Measurements from ENCODE around the gene LRRC34. TPM values are rescaled to one million over a fixed set of nuclear protein-coding genes. Genes with fewer than 3 reads are reported as not detected.
A peak's percentile ranks its signal among the peaks of the same experiment; 100 is the strongest.

LRRC34 gene
- total RNA-seq, 1 experiment from 2014 or later = not detected

DNA sequence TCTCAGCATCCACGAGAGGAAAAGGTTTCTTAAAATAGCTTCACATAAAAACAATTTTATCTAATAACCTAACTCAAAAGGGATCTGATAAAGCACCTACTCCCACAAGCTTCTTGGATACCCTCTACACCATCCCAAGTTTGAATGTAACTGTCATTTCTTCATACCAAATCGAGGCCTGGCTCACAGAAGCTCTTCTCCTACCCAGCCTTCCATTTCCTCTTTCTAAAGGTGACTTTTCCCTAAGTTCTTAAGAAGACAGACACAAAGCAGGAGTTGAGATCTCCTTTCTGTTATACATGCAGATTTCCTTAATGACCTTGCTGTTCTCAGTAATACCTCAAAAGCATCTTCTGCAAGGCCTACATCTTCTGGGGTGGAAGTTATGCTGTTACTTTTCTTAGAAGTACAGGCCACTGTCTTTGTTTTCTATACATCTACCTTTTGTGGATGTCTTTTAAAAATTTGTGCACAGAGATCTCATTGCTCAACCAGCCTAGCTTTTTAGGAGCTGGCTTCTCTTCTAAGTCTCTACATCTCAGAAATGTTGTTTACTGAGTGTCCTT lies 3.4 kb downstream of the LRRC34 start:
- Mint-ChIP-seq H3K4me1 (ENCODE audit: low read depth, unreplicated experiment) (no peaks in the 10 kb centered on the region), H3K36me3 (ENCODE audit: insufficient read depth, unreplicated experiment) (peaks cover 6% of the 10 kb centered on the region), H3K4me3 (ENCODE audit: low read depth, unreplicated experiment) (no peak overlapping the region), H3K27me3 (ENCODE audit: unreplicated experiment) (peaks cover 21% of the 10 kb centered on the region), H3K27ac (ENCODE audit: unreplicated experiment) (no peak overlapping the region), H3K9me3 (ENCODE audit: low read depth, unreplicated experiment) (peaks cover 1% of the 10 kb centered on the region)
- intact Hi-C loops (cut with micrococcal nuclease; ENCODE audit: unreplicated experiment) = no loop called here
- CTCF ChIA-PET = interaction anchor here (0.6 kb wide), 3 partner anchors 643 to 1253 kb away, joined by 3 to 5 read pairs (median 3); no protein-coding TSS in a partner anchor
- TF ChIP-seq, protein P1, sequence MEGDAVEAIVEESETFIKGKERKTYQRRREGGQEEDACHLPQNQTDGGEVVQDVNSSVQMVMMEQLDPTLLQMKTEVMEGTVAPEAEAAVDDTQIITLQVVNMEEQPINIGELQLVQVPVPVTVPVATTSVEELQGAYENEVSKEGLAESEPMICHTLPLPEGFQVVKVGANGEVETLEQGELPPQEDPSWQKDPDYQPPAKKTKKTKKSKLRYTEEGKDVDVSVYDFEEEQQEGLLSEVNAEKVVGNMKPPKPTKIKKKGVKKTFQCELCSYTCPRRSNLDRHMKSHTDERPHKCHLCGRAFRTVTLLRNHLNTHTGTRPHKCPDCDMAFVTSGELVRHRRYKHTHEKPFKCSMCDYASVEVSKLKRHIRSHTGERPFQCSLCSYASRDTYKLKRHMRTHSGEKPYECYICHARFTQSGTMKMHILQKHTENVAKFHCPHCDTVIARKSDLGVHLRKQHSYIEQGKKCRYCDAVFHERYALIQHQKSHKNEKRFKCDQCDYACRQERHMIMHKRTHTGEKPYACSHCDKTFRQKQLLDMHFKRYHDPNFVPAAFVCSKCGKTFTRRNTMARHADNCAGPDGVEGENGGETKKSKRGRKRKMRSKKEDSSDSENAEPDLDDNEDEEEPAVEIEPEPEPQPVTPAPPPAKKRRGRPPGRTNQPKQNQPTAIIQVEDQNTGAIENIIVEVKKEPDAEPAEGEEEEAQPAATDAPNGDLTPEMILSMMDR (IDR thresholded peaks at IDR 0.05; ENCODE audit: unreplicated experiment) = no peak
- no TSS peak for BruUV-seq (replicated peaks)
- no peak for DNase-seq

DNA sequence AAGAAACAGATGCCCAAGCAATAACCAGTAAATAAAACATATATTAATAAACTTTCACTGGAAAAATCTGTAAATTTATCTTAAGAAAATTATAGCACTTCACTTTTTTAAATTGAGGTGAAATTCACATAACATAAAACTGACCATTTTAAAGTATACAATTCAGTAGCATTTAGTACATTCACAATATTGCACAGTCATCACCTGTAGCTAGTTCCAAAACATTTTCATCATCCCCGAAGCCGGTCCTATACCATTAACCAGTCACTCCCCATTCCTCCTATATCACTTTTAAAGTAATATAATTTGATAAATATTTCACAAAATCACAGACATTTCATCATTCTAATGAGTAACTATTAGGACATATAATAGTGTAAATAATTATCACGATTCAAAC lies 8.0 kb downstream of the LRRC34 start:
- H3K27ac Mint-ChIP-seq (ENCODE audit: unreplicated experiment) = no peak overlapping the region

GRCh38 chr3:169792359-169792758 lies 20.3 kb downstream of the LRRC34 start:
- TF ChIP-seq, protein P1 (IDR thresholded peaks at IDR 0.05; ENCODE audit: unreplicated experiment) = no peak
- DNase-seq = no peak
- Mint-ChIP-seq H3K4me3 (ENCODE audit: low read depth, unreplicated experiment) (no peak overlapping the region), H3K27me3 (ENCODE audit: unreplicated experiment) (no peaks in the 10 kb centered on the region), H3K9me3 (ENCODE audit: low read depth, unreplicated experiment) (no peaks in the 10 kb centered on the region), H3K36me3 (ENCODE audit: insufficient read depth, unreplicated experiment) (peaks cover 6% of the 10 kb centered on the region), H3K4me1 (ENCODE audit: low read depth, unreplicated experiment) (no peaks in the 10 kb centered on the region), H3K27ac (ENCODE audit: unreplicated experiment) (no peak overlapping the region)
- CTCF ChIA-PET = no interaction called here
- intact Hi-C loops (cut with micrococcal nuclease; ENCODE audit: unreplicated experiment) = no loop called here
- no TSS peak for BruUV-seq (replicated peaks)

More for the DNA sequence above, 8.0 kb downstream of the LRRC34 start:
- no peaks in the 10 kb centered on the region for H3K9me3 Mint-ChIP-seq (ENCODE audit: low read depth, unreplicated experiment)
- no peaks in the 10 kb centered on the region for H3K36me3 Mint-ChIP-seq (ENCODE audit: insufficient read depth, unreplicated experiment)
- CTCF ChIA-PET = no interaction called here
- intact Hi-C loops (cut with micrococcal nuclease; ENCODE audit: unreplicated experiment) = no loop called here
- BruUV-seq (replicated peaks) = no TSS peak
- TF ChIP-seq, protein P1 (IDR thresholded peaks at IDR 0.05; ENCODE audit: unreplicated experiment) = no peak
- no peaks in the 10 kb centered on the region for H3K4me1 Mint-ChIP-seq (ENCODE audit: low read depth, unreplicated experiment)
- no peaks in the 10 kb centered on the region for H3K27me3 Mint-ChIP-seq (ENCODE audit: unreplicated experiment)
- no peak overlapping the region for H3K4me3 Mint-ChIP-seq (ENCODE audit: low read depth, unreplicated experiment)
- no peak for DNase-seq

- H3K27me3 Mint-ChIP-seq (ENCODE audit: unreplicated experiment) = no peaks in the 10 kb centered on the region
- no peak for DNase-seq
- no TSS peak for BruUV-seq (replicated peaks)
- CTCF ChIA-PET = no interaction called here
- H3K9me3 Mint-ChIP-seq (ENCODE audit: low read depth, unreplicated experiment) = no peaks in the 10 kb centered on the region
- H3K27ac Mint-ChIP-seq (ENCODE audit: unreplicated experiment) = peak overlapping the region; percentile 2
- TF ChIP-seq, protein P1 (IDR thresholded peaks at IDR 0.05; ENCODE audit: unreplicated experiment) = no peak
- H3K4me1 Mint-ChIP-seq (ENCODE audit: low read depth, unreplicated experiment) = no peaks in the 10 kb centered on the region
- H3K36me3 Mint-ChIP-seq (ENCODE audit: insufficient read depth, unreplicated experiment) = peaks cover 21% of the 10 kb centered on the region
- intact Hi-C loops (cut with micrococcal nuclease; ENCODE audit: unreplicated experiment) = no loop called here
- H3K4me3 Mint-ChIP-seq (ENCODE audit: low read depth, unreplicated experiment) = no peak overlapping the region
Observed at GRCh38 chr3:169790687-169791429, 21.8 kb downstream of the LRRC34 start.

Data from Calu3 (cell line).